Measurements from ENCODE around the gene RRH. TPM values are rescaled to one million over a fixed set of nuclear protein-coding genes. Genes with fewer than 3 reads are reported as not detected.

The RRH gene
- total RNA-seq, 1 donor from 2014 or later = not detected

DNA sequence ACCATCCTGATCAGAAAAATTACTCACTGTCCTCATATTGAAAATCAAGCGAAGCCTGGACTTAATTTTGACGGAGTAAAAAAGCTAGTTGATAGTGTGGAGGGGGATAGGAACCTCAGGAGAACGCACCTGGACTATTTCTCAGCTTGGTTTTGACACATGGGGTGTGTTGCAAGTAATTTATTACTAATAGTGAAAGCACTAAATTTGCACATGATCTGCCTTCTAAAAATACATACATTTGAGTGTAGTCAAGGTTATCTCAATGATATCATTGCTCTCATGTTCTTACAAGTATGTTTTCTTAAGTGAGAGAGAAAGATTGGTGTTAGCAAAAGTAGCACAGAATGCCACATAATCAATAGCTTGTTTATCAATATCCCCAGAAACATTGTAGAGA, 49.6 kb downstream of the RRH start:
- no peak for DNase-seq
- intact Hi-C loops (cut with micrococcal nuclease) = no loop called here
- ATAC-seq = no peak

- ATAC-seq = no peak
- intact Hi-C loops (cut with micrococcal nuclease) = no loop called here
- DNase-seq = no peak
Measured at GRCh38 chr4:109878355-109878754, 50.6 kb downstream of the RRH start.

DNA sequence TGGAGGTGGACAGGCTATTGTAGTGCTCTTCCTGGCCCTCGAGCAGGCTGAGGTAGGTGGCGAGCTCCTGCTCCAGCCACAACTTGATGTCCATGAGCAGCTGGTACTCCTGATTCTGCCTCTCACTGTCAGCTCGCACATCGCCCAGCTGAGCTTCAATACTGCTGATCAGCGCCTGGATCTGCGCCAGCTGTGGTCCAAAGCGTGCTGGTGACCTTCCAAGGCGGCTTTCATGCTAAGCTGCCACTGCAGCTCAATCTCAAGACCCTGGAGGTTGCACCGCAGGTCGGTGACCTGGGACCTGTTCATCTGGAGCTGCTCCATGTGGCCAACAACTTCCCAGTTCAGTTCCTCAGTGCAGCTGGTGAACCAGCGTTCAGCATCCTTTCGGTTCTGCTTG, 51.3 kb downstream of the RRH start:
- no peak for ATAC-seq

GRCh38 chr4:109879636-109880314, 52.0 kb downstream of the RRH start:
- no peak for ATAC-seq

More for the DNA sequence above, 51.3 kb downstream of the RRH start:
- DNase-seq = peak; percentile 29
- intact Hi-C loops (cut with micrococcal nuclease) = no loop called here

GRCh38 chr4:109886303-109886702, 58.5 kb downstream of the RRH start:
- no peak for ATAC-seq
- intact Hi-C loops (cut with micrococcal nuclease) = no loop called here
- no peak for DNase-seq

More at GRCh38 chr4:109879636-109880314, 52.0 kb downstream of the RRH start:
- intact Hi-C loops (cut with micrococcal nuclease) = no loop called here
- DNase-seq = no peak

DNA sequence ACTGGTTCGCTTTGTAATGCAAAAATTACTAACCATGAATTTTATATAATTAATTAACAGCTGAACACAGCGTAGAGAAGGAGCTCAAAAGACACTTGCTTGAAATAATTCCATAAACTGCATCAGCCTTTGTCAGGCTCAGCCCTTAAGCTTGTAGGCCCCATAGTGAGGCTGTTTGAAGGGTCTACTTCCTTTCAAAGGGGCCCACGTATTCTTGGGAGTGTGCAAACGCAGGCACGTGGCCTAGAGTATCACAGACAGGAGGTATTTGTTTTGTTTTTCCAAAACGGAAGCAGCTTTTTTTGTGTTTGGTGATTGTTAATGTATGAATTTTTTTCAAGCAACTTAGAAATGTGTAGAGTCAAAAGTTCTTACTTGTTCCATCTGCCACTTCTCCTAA, 59.3 kb downstream of the RRH start:
- DNase-seq = no peak
- ATAC-seq = no peak
- intact Hi-C loops (cut with micrococcal nuclease) = no loop called here

DNA sequence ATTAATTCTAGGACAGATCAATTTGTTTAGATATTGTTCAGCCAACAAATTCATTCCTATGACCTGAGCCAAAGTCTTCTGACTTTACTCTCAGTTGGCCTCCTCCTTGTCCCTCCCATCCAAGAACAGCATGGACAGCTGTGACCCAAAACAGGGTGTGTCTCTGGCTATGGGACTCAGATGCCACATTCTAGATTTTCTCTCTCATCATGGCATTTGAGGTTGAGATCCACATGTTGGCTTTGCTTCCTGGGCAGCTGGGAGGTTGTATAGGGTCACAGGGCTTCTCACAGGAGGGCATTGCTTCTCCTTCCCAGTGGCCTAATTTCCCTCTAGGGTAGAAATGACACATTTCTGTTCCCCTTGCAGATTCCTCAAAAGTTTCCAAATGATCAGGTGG, 62.3 kb downstream of the RRH start:
- ATAC-seq (no peak), DNase-seq (no peak)
- intact Hi-C loops (cut with micrococcal nuclease) = no loop called here

Other genes with a start within 250 kb of the RRH start
- gene CASP6, start 124.5 kb upstream of the RRH start, total RNA-seq = 7.1 TPM
- gene PLA2G12A, start 97.9 kb upstream of the RRH start, total RNA-seq = 73.7 TPM
- 11.6 TPM for gene CFI, start 26.0 kb upstream of the RRH start, total RNA-seq
- 9.2 TPM for gene GAR1, start 12.2 kb upstream of the RRH start, total RNA-seq
- gene LRIT3, start 20.1 kb downstream of the RRH start, total RNA-seq = not detected
- gene EGF, start 84.9 kb downstream of the RRH start, total RNA-seq = 12.3 TPM